DND-41 (cell line): ENCODE results near the gene GATAD2B.

Experiments used
- CTCF ChIP-seq: IDR thresholded peaks from 2 replicates; pipeline ENCODE4 v1.5.1; 2012; ENCODE audit warnings: borderline replicate concordance, low read length, moderate library complexity, mild to moderate bottlenecking; ENCODE audit not compliant: poor library complexity, severe bottlenecking; ENCODE audit errors: extremely low read depth
- EZH2 ChIP-seq: IDR thresholded peaks from 3 replicates; pipeline ENCODE4 v1.6.1; 2012; ENCODE audit warnings: borderline replicate concordance, low read depth, mild to moderate bottlenecking, moderate library complexity, low read length, inconsistent platforms; ENCODE audit not compliant: severe bottlenecking

GRCh38 chr1:153881751-153882150 is 41.0 kb downstream of the GATAD2B start:
- TF ChIP-seq CTCF (no peak), EZH2 (no peak)
